Neural progenitor cell (in vitro differentiated cells): Measurements from ENCODE around the gene C9.

ENCODE experiments used
- EZH2 ChIP-seq: fragments of 200-600 bp; sonication (generic); IDR thresholded peaks from 2 replicates; pipeline ENCODE4 v1.6.1; 2017; ENCODE audit warnings: antibody characterized with exemption, mild to moderate bottlenecking, moderate library complexity
- EZH2phosphoT487 ChIP-seq: fragments of 200-600 bp; sonication (generic); IDR thresholded peaks from 2 replicates; pipeline ENCODE4 v1.6.1; 2017; ENCODE audit warnings: antibody characterized with exemption

- no peak for TF ChIP-seq EZH2
- TF ChIP-seq EZH2phosphoT487 = no peak
Measured at GRCh38 chr5:39257554-39257953, 106.7 kb downstream of the C9 start.
